HG02588 (cell line): Measurements from ENCODE around the gene HOXB9.

Experiments
- ATAC-seq: cut with Tn5 transposase; IDR thresholded peaks from one replicate; pipeline ENCODE4 v1.9.1; 2021; ENCODE audit warnings: mild to moderate bottlenecking, moderate library complexity; ENCODE audit not compliant: unreplicated experiment

Gene HOXB9

DNA sequence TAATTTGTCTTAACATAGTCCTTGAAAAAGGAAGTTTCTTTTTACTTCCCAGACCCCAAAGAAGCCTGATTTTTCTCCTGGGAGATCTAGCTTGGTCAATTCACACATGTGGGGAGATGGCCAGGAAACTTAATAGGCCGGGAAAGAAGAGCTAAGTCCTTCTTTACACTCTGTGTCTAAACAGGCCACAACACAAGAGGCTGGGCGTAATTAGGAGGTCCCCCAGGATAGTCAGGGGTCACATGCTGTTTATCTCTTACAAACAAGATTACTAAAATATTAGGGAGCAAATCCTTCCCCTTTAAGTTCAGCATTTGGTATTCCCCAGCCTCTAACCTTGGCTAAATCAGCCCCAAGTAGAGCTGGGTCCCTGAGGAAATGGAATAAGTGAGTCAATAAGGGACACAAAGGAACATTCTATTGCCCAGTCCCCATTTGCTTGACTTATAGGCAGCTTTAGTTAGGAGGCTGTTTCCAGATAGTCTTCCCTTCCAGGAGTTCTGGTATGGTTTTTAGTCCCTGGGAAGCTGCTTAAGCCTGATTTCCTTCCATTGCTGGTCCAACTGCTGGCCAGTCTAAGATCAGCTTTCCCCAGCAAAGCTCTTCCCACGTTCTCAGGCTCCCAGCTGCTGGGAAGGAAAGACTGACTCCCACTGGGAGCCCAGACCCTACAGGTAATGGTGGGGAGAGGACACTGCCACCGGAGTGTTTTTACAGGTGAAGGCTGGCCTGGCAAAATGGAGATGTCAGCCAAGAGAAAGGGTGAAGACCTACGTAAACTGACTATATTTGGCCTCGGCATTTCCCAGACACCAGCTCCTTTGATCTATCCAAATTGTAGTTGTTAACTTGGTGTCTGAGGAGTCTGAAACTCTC lies 14.1 kb upstream of the HOXB9 start:
- ATAC-seq, result no peak

DNA sequence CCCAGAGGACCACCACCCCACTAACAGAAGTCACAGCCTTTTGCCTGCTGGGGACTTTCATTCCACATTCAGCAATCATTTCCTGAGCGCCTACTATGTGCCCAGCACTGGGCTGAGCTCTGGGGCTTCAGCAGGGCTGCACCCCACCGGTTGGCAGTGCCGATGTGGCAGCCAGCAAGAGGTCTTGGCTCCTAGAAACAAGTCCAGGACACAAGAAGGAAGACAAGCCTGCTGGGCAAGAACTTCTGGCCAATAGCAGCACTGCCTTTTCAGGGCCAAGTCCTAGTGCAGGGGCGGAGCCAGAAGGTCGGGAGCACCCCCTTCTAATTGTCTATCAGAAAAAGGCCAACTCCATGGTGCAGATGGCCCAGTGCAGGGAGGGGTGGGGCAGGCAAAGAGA lies 13.0 kb upstream of the HOXB9 start:
- ATAC-seq, result no peak

DNA sequence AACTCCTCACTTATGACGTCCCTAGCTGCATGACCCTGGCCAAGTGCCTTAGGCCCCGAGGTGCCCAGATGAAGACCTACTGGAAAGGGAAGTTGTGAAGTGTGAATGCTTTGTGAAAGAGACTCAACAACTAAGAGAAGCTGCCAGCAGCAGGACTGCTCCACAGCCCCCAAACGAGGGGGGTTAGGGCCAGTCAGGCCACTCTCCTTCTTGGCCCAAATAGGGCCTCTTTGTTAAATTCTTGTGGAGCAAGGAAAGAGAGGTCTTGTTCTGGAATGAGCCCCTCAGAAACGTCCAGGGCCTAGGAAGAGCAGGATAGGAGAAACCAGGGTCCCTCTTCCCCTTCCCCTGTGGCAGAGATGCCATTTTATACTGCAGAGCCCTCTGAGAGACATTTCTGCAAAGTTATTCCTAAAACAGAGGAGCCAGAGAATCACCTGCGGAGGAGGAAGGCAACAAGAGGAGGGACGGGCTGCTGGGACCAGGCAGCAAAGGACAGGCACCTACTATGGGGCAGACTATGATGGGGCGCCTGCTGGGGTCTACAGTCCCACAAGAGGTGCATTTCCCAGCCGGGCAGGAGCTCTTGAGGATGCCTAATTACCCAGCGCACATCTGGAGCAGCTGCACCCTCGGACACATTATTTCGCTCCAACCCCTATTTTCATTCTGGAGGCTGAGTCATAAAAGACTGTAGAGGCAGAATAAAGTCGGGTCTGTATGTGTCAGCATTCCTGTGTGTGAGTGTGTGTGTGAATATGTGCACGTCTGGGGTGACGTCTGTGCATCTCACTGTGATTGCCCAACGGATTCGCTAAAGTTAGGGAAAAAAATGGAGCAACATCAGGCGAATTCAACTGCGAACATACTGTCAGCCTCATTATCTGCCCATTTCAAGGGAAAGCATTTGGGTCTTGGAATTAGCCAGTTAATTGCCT lies 11.4 kb upstream of the HOXB9 start:
- ATAC-seq, result no peak

DNA sequence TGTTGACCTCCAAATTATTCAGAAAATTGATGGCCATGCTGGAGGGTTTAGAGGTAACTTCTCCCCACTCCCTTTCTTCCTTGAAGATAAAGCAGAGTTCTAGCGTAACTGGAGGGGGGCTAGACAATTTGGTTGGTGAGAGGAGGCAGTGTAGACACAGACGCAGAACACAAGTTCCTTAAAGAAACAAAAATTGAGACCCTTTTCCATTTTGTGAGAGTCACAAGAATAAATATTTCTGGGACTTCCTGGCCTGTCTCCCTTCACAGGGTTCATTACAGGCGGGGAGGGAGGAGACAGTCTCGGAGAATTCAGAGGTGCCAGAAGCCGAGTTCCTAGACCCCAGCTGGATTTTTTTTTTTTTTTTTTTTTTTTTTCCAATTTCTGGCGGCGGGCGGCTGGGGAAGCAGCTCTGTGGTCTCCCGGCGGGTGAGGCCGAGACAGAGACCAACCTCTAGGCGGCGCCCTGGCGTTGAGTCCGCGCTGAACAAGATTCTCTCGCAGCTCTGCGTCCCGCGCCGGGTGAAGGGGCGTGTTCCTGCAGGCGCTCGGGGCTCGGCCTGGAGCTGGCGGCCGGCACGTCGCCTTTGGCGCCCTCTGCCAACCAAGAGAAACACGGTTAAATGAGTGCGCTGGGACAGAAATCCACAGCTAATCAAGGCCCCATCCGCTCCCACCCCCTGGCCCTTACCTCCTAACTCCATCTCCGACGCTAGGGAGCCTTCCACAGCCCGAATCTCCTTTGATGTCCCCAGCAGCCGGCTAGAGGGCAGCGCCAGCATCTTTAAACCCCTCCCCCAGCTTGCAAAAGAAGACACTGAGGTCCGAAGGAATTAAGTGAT lies 10.2 kb upstream of the HOXB9 start:
- ATAC-seq, result no peak

DNA sequence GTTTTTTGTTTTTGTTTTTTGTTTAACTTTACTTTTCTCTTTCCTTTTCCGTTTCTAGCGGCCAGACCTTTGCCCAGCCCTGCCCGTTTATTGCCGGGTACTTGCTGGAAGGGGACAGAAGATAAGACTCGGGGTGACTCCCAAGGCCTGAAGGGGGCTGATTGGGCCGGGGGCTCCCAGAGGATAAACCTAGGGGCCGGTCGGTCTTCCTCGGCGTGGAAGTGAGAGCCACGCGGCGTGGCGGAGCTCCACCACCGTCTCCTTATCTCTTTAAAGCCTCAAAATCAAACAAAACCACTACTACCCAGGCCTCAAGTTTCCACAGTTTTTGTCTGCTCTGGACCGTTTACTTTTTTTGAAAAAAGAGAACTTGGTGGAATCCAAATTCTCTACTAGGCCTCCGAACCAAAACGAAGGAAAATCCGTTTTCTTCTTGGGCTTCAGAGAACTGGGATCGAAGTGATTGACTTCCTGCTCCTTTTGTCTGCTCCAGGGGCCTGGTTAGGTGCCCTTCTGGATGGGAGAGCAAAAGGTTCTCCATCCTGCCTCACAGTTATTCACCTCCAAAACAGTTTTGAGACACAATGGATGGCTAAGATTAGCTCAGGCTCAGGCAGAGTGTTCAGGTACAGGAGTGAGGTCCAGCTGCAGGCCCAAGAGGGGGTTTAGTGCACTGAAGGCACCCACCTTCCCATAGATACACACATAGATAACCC lies 8.5 kb upstream of the HOXB9 start:
- ATAC-seq, result no peak

DNA sequence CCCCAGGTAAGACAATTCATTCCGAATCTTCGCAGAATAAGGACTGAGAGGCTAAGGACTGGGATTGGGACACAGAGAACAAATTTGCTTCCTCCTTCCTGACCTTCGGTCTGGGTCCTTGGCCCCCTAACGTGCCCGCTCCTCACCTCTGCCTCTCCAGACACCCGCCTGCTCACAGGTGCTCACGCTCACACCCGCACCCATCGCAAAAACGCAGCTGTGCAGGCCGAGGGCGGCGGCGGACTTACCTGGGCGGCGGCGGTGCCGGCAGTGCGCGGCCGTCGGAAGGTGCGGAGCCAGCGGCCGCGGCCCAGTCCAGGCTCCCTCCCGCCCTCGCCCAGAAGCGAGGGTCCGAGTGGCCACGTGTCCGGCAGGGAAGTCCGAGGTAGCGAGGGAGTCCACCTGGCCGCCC lies 7.1 kb upstream of the HOXB9 start:
- ATAC-seq, result no peak

DNA sequence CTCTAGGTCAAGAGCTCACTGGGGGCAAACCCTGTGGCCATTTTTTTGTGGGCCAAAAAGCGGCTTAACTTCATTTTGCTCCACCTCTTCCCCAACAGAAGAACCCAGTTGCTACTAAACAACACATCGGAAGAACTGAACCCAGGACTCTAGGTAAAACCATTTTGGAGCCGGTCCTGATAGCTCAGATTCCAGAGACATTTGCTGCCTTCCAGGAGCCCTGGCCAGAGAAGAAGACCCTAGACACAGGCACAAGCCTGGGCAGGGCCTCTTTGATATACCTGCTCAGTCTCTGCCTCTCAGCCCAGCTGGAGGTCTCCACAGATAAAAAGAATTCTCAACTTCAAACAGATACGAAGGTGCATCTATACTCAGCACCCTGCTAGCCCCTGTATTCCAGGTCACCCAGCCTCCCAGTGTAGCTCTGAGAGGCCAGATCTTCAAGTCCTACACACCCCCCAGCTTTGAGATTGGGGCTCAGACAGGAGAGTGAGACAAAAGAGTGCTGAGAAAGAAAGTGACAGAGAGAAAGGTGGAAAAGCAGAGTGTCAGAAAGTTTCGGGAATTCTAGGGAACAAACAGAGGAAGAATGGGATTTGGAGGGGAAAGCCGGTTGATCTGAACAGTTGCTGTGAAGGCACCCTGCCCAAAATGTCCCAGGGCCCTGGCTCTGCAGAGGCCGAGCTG lies 6.6 kb upstream of the HOXB9 start:
- ATAC-seq, result no peak

DNA sequence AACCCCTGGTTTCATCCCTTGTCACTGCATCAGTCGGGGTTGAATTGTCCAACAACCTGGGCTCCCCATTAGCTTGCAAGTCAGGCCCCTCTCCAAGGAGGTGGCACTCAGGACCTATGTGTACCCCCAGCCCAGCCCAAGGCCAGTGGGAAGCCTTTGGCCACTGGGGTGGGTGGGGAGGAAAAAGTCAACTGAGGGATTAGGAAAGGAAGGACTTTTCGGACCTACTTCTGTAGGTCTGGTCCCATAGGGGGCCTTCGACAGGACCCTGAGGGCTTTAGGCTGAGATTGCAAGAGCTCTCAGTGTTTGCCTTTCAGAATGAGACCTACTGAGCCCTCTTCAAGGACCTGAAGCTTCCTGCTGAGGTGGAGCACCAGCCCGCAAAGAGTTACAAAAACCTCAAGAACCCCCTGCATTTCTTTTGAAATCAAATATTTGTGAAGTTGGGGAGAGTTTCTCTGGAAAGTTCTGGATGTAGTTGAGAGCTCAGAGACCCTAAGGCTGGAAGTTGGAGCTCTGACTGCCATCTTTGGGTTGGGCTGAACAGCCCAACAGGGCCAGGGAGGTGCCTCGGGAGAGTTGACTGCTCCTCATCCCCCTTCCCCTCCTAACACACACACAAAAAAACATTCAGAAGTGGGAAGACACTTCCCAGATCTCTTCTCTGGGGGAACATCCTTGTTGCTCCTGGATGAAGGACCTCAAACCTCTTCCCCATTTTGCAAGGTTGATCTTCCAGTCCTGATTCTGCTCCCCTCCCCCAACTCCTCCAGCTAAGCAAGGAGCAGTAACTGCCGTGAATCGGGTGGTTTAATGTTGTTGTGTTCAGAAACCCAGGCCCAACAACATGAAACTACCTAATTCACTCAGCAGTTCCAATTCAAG lies 5.8 kb upstream of the HOXB9 start:
- no peak for ATAC-seq

DNA sequence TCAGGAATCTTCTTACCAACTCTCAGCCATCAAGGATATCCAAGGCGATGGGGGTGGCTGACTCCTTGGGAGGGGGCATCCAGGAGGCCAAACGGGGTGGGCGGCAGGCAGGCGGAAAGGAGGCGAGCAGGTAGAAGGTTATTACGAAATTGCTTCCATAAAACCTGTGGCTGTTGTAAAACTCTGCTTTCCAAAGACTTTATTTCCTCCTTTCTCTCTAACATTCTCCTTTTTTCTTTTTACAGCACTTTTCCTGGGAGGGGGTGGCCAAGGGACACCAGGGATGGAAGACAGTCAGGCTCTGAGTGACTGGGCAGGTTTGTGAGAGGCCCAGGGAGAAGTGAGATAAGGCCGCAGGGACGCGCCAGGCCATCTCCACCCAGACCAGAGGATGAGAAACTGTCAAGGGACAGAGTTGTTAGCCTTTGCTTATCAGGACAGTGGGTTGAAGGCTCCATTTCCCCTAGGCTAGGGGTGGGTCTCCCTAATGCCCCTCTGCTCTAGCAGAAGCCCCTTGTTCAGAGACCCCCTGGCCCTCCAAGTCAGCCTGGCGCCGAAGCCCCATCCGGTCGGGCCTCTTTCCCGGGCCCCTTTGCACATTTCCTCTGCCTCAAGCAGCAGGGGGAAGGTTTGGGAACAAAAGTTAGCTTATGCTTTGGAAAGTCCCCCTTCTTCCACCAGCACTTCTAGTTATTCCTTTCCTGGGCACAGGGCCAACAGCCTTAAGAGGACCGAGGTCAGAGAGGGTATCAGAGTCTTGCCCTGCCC lies 5.0 kb upstream of the HOXB9 start:
- ATAC-seq, result no peak

DNA sequence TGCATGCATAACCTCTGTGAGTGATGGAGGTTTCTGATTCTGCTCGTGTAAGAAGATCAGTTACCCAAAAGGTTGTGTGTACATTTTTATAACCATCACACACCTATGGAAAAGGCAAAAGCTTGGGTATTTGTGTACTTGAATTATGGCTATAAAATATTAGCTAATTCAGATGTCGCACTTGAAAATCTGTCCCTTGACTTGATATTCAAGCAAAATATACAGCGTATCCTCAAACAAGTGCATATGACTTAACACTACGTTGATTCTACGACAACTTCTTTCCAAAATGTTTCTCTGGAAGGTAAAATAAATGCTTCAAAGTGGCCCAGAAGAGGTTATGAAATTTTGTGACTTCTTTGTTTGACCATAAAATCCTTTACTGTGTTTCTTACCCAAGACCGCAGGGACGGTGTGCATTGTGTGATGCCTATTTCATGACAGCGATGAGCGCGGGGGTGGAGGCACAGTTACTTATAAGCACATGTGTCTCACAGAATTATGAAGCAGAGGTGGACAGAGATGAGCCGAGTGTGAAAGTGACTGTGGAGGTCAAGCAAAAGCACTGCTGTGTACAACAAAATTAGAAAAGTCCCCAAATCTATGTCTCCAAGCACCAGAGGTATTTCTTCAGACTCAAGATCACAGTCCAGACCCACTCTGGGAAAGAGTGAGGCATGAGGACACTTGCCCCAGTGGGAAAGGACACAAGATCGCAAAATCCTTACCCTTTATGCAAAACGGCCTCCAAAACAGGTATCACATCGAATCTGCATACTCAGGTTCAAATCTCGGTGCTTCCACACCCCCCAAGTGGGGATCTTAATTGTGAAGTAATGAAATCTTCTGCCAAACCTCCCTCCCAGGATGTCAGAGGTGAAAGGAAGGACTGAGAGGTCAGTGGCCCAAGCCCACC lies 4.1 kb upstream of the HOXB9 start:
- ATAC-seq, result no peak

DNA sequence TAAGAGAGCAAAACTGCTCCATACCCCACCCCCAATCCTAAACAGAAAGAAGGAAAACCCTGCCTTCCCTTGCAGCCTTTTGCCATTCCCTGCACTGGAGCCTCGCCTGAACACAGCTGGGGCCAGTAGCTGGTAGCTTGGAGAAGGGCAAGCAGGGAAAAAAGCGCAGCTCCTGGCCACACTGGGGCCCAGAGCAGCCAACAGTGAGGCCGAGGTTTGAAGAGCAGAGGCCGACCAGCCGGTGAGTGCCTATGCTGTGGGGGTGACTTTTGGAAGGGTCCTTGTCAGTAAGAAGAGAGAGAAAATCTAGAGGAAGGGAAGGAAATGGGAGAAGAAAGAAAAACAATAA lies 3.2 kb upstream of the HOXB9 start:
- ATAC-seq, result no peak

DNA sequence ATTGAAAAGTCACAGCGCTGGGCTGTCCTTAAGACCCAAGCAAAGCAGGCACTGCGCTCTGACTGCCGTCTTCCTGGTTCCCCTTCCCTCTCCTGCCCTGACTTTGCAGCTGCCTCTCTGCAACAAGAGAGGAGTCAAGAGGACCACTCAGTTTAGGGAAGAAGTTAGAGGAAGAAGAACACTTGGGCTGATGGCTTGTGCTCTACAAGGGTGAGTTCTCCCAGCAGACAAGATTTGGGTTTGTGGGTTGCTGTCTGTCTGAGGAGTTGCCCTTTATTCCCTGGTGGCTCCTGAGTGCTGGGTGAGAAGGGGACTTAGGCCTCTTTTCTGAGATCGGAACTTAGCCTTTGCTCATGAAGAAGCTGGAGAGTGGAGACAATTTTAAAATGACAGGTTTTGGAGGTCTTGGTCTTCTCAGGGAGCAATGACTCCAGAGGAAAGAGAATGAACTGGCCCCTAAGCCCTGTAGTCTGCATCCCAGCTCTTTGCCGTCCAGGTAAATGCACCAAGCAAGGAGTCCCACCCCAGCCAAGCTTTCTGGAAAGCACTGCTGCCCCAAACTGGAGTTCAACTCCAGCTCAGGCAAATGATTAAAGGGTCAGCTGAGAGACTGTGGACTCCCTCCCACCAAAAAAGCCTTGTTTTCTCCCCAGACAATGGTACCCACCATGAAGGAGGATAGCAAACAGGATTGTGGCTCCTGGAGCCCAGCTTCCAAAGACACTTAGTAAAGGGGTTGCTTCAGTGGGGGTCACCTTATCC lies 2.7 kb upstream of the HOXB9 start:
- no peak for ATAC-seq

DNA sequence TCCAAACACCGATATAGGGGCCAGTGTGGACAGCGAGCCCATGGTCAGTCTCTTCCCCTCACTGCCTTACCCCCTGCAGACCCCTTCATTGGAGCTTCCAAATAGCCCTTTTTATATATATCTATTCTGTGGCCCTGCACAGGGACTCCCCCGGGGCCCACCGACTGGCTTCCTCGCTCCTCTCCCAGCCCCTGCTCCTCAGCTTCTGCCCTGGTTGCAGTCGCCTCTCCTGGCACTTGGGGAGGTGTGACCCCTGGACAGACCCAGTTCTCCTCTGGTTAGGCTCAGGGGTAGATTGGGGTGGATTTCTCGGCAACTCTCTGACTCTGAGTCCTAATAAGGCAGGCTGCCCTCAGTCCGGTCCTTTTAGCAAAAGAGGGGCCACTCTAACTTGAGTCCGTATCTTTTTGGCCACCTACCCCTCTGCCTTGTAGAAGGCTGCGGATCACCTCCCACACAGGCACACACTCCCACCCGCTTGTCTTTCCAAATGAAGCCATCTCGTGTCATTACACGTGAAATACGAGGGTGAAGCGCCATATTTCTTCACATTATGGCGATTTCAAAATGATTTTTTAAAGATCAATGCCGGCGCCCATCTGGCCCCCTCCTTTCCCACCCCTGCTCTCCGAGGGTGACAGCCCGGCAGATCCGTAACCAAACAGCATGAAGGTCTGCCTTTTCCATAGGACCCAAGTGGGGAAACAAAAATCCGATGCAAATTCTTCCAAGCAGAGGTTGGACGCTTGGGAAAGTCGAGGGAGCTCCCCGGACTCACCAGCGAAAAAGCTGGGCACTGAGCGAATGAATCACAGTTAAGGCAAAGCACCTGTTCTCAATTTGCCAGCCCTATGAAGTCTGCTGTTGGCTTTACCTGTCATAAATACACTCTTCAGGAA lies 1.7 kb upstream of the HOXB9 start:
- ATAC-seq, result no peak

DNA sequence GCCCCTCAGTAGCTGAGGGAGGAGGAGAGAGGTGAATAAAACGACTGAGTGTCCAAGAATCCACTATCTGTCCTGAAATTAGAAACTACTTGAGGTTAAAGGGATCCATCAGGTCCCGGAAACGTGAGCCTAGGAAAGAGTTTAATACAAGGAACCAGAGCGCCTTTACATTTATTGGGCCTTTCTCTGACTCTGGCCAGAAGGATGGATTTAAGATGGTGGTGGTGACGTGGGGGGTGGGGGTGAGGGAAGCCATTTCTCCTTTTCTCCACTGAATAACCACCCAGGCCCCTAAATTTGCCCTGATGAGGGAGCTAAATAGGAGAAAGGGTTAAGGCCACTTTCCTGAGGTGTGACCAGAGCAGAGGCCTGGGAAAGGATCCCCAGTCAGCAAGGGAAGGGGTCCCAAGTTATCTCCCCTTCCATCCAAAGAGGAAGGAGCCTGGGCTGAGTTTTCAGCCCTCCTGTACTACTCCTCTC lies 1.0 kb upstream of the HOXB9 start:
- no peak for ATAC-seq
